NCI-H2081 treated with DMSO at 0.1 percent for 48 hours (cell line): ENCODE measurements around the gene NAV3.

ENCODE experiments used
- DNase-seq: peaks from one replicate; lab custom pipeline; 2025; lab: John Stamatoyannopoulos, UW

NAV3 gene

GRCh38 chr12:77830583-77831351 lies at the start of gene NAV3:
NAV3 (plus strand) TSS chr12:77830894; CDS start chr12:77831462, 568 bp downstream.
- DNase-seq, result no peak

GRCh38 chr12:77782034-77782433 lies 48.7 kb upstream of the NAV3 start:
- DNase-seq, result no peak

GRCh38 chr12:77782766-77783165 lies 47.9 kb upstream of the NAV3 start:
- no peak for DNase-seq

- DNase-seq, result no peak
Observed at GRCh38 chr12:77785211-77785610, 45.5 kb upstream of the NAV3 start.

GRCh38 chr12:77786675-77787074 lies 44.0 kb upstream of the NAV3 start:
- DNase-seq, result no peak

- DNase-seq, result no peak
Observed at GRCh38 chr12:77788231-77789168, 42.2 kb upstream of the NAV3 start.

GRCh38 chr12:77795699-77796098 lies 35.0 kb upstream of the NAV3 start:
- no peak for DNase-seq

GRCh38 chr12:77796775-77797174 lies 33.9 kb upstream of the NAV3 start:
- DNase-seq, result no peak

GRCh38 chr12:77800501-77800900 lies 30.2 kb upstream of the NAV3 start:
- no peak for DNase-seq

GRCh38 chr12:77808534-77808933 lies 22.2 kb upstream of the NAV3 start:
- no peak for DNase-seq

GRCh38 chr12:77813558-77813957 lies 17.1 kb upstream of the NAV3 start:
- no peak for DNase-seq

- DNase-seq, result no peak
Observed at GRCh38 chr12:77814386-77814785, 16.3 kb upstream of the NAV3 start.

GRCh38 chr12:77816196-77816595 lies 14.5 kb upstream of the NAV3 start:
- DNase-seq, result no peak

- DNase-seq, result no peak
Observed at GRCh38 chr12:77817276-77817675, 13.4 kb upstream of the NAV3 start.

- DNase-seq, result no peak
Observed at GRCh38 chr12:77818351-77818750, 12.3 kb upstream of the NAV3 start.

GRCh38 chr12:77821699-77822203 lies 8.9 kb upstream of the NAV3 start:
- no peak for DNase-seq

- no peak for DNase-seq
Observed at GRCh38 chr12:77833329-77833728, 2.6 kb downstream of the NAV3 start.

- no peak for DNase-seq
Observed at GRCh38 chr12:77834618-77835017, 3.9 kb downstream of the NAV3 start.

GRCh38 chr12:77835969-77836368 lies 5.3 kb downstream of the NAV3 start:
- no peak for DNase-seq

GRCh38 chr12:77837876-77838291 lies 7.2 kb downstream of the NAV3 start:
- DNase-seq, result no peak

GRCh38 chr12:77841521-77841920 lies 10.8 kb downstream of the NAV3 start:
- no peak for DNase-seq

GRCh38 chr12:77842430-77842829 lies 11.7 kb downstream of the NAV3 start:
- DNase-seq, result no peak

GRCh38 chr12:77845831-77846230 lies 15.1 kb downstream of the NAV3 start:
- no peak for DNase-seq
